Mucosa of descending colon (tissue), 3 donors: ENCODE data around the gene CAPZA1. TPM values are rescaled to one million over a fixed set of nuclear protein-coding genes. Genes with fewer than 3 reads are reported as not detected.

Experiments
- ATAC-seq: fragments of 200-7000 bp; cut with Tn5 transposase; one replicate; pipeline ENCODE4 v1.9.1; 2020; ENCODE audit warnings: mild to moderate bottlenecking, moderate library complexity
- DNase-seq, 3 donors: peaks; one replicate each; pipeline ENCODE4 v3.0.0-alpha.2; 2020
- H3K36me3 ChIP-seq: fragments of 200-600 bp; one replicate; pipeline ENCODE4 v1.8.0; 2021; ENCODE audit warnings: low read depth, mild to moderate bottlenecking
- H3K4me1 ChIP-seq: fragments of 200-600 bp; one replicate; pipeline ENCODE4 v1.8.0; 2021; ENCODE audit warnings: low read depth, mild to moderate bottlenecking
- H3K4me3 ChIP-seq: fragments of 200-600 bp; one replicate; pipeline ENCODE4 v1.8.0; 2021; ENCODE audit warnings: mild to moderate bottlenecking
- H3K9me3 ChIP-seq: fragments of 200-600 bp; one replicate; pipeline ENCODE4 v1.8.0; 2021; ENCODE audit warnings: mild to moderate bottlenecking
- CTCF ChIP-seq: fragments of 200-600 bp; IDR thresholded peaks from one replicate; pipeline ENCODE4 v1.8.0; 2022; ENCODE audit warnings: antibody characterized with exemption, mild to moderate bottlenecking
- intact Hi-C, 2 donors: fragments of 100-400 bp; cut with DNase I in 1 of 2; cut with micrococcal nuclease in 1 of 2; formaldehyde crosslinking; loops; one replicate each; pipeline versions ENCODE4 v1.11.0 to v1.11.1; 2022; cut with DNase I, micrococcal nuclease
- total RNA-seq, 3 donors: library from RNA; stranded (reverse); fragmentation: NEBNext Ultra II Directional in 2 of 3; extraction: Animal tissue kit (Norgen Biotek cat#: 25700) in 2 of 3; gene quantifications; one replicate each; pipeline versions ENCODE4 v1.2.1 to v1.2.4, GENCODE V29; 2021 to 2023
- donor health status: DM: no; HTN: no; CAD: no; lungs with moderate emphysema.
- donor health status: DM: no; HTN: no; CAD: no.
- donor health status: DM: no; HTN: yes; CAD: no.

CAPZA1 gene
- total RNA-seq, 3 donors from 2014 or later, result 106 to 175 (median 156) TPM

- Histone ChIP-seq H3K4me1 (peaks cover 4% of the 10 kb centered on the region), H3K9me3 (no peaks in the 10 kb centered on the region), H3K4me3 (no peak overlapping the region), H3K36me3 (no peaks in the 10 kb centered on the region)
- intact Hi-C loops, result no loop called here
- no peak for ATAC-seq
- TF ChIP-seq CTCF, result no peak
- DNase-seq, result no peak
Observed at GRCh38 chr1:112583366-112583765, 36.3 kb upstream of the CAPZA1 start.

GRCh38 chr1:112589766-112590165 lies 29.9 kb upstream of the CAPZA1 start:
- H3K36me3 ChIP-seq, result no peaks in the 10 kb centered on the region
- no peak overlapping the region for H3K4me3 ChIP-seq
- no peak for TF ChIP-seq CTCF
- intact Hi-C loops, result no loop called here
- no peak for DNase-seq
- H3K4me1 ChIP-seq, result no peaks in the 10 kb centered on the region
- no peak for ATAC-seq
- H3K9me3 ChIP-seq, result no peaks in the 10 kb centered on the region

DNA sequence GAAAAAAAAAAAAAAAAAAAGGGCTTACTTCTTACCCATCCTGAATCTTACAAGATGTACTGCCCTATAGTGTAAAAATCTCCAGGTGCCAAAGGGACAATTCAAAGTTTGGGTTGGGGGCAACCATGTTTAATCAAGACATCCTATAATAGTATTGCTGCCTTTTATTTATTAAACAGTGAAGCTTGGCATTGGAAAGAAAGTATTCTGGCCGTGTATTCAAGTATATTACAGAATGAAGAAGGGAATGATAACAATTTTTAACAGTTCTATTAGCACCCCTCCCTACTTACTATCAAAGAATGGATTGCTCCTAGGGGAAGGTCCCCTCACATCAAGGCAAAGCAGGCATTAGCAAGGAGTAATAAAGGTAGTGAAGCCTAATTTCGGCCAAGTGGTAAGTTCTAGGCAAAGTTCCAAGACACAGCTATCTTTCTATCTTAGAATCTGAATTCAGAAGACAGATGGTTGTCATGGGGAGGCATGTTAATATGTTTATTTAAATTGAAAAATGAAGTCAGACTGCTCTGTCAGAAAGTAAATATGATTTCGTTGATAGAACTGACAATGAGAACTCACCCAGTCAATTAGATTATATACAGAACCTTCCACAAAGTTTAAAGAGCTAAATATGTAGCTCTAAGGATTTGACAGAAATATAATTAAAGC lies 25.3 kb upstream of the CAPZA1 start:
- Histone ChIP-seq H3K36me3 (no peaks in the 10 kb centered on the region), H3K4me1 (no peaks in the 10 kb centered on the region), H3K9me3 (no peaks in the 10 kb centered on the region), H3K4me3 (no peak overlapping the region)
- ATAC-seq (no peak), DNase-seq (no peak)
- intact Hi-C loops, result no loop called here
- no peak for TF ChIP-seq CTCF

DNA sequence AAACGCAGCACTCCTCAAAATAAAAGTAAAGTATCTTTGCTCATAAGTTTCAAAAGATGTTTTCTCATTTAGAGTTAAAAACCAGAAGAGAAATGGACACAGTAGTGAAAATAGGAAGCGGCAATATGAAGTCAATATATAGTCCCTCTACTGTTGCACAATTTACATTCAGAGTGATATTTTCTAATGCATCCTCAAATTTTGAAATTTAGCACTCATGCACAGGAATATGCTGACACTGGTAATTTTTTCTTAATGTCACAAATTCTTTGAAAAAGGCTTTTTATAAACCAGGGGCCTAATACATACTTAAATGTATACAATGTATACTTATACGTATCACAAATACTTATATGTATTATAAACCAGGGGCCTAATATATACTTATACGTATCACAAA lies 20.2 kb upstream of the CAPZA1 start:
- Histone ChIP-seq H3K36me3 (no peaks in the 10 kb centered on the region), H3K4me1 (no peaks in the 10 kb centered on the region), H3K9me3 (no peaks in the 10 kb centered on the region), H3K4me3 (no peak overlapping the region)
- DNase-seq (no peak), ATAC-seq (no peak)
- no peak for TF ChIP-seq CTCF
- intact Hi-C loops, result no loop called here

GRCh38 chr1:112603012-112603411 lies 16.6 kb upstream of the CAPZA1 start:
- intact Hi-C loops, result no loop called here
- H3K4me1 ChIP-seq, result no peaks in the 10 kb centered on the region
- H3K36me3 ChIP-seq, result no peaks in the 10 kb centered on the region
- ATAC-seq (no peak), DNase-seq (no peak)
- TF ChIP-seq CTCF, result no peak
- no peaks in the 10 kb centered on the region for H3K9me3 ChIP-seq
- no peak overlapping the region for H3K4me3 ChIP-seq

GRCh38 chr1:112603541-112603940 lies 16.1 kb upstream of the CAPZA1 start:
- intact Hi-C loops, result no loop called here
- TF ChIP-seq CTCF, result no peak
- H3K4me1 ChIP-seq, result no peaks in the 10 kb centered on the region
- ATAC-seq, result no peak
- H3K4me3 ChIP-seq, result no peak overlapping the region
- H3K36me3 ChIP-seq, result no peaks in the 10 kb centered on the region
- DNase-seq, result no peak
- H3K9me3 ChIP-seq, result no peaks in the 10 kb centered on the region
